ENCODE data around the gene IFIH1.

DNA sequence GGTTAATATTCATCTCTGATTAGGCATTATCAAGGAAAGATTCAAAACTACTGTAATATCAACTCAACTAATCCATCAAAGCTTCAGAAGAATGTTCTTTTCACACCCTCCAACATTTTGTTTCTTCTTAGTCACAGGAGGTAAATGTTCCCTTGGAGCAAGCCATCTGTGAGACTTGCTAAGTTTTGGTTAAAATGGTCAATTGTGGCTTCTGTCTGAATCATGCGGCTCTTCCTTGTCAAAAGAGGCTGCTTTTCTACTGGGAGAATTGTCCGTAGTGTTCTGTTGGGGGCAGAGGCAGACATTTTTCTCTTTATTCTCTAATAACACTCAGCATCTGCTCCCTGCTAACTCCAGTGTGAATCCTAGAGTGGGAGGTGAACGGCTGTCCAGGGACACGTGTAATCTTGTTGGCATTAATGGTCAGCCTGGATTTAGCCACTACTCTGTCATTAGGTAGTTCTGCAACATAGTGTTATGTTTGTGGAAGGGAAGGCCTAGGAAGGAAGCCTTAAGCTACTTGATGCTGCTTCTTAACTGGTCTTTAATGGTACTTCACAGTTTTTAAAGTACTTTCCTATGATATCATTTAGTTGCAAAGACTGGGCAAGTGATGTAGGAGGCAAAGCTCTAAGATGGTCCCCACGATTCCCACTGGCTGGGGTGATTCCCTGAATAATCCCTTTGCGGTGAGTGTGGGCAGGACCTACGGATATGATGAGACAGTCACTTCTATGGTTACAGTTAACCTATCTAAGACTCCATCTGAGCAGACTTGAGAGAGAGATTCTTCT lies 52.6 kb downstream of the IFIH1 start:
- TF ChIP-seq, protein P1, sequence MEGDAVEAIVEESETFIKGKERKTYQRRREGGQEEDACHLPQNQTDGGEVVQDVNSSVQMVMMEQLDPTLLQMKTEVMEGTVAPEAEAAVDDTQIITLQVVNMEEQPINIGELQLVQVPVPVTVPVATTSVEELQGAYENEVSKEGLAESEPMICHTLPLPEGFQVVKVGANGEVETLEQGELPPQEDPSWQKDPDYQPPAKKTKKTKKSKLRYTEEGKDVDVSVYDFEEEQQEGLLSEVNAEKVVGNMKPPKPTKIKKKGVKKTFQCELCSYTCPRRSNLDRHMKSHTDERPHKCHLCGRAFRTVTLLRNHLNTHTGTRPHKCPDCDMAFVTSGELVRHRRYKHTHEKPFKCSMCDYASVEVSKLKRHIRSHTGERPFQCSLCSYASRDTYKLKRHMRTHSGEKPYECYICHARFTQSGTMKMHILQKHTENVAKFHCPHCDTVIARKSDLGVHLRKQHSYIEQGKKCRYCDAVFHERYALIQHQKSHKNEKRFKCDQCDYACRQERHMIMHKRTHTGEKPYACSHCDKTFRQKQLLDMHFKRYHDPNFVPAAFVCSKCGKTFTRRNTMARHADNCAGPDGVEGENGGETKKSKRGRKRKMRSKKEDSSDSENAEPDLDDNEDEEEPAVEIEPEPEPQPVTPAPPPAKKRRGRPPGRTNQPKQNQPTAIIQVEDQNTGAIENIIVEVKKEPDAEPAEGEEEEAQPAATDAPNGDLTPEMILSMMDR (IDR thresholded peaks at IDR 0.05): no peak
- no peak for TF ChIP-seq POLR2A (IDR thresholded peaks at IDR 0.05)
